ENCODE results near the gene ARHGAP15.

Gene ARHGAP15

DNA sequence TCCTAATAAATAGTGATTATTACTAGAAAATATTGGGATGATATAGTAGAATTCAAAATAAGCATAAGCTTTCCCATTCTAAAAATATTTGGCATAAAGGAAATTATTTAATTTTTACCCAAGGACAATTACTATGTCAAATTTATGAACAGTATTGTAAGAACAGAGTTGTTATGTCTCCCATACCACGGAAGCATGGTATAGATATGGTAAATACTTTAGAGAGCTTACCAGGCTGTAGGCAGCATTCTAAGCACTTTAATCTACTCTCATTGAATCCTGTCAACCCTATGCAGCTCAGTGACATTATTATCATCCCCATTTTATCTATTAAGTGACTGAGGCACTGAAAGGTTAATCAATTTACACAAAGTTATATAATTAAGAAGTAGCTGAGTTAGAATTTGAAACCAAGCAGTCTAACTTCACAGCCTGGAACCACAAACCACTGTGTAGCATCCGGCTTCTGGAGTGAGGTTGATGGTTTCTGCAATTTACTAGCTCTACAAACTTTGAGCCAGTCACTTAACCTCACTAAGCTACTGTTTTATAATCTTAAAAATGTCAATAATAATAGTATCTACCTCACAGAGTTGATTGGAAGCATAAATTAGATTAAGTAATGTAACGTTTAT lies 323.7 kb downstream of the ARHGAP15 start:
- DNase-seq (ENCODE audit: low read depth, low spot score) = no peak

DNA sequence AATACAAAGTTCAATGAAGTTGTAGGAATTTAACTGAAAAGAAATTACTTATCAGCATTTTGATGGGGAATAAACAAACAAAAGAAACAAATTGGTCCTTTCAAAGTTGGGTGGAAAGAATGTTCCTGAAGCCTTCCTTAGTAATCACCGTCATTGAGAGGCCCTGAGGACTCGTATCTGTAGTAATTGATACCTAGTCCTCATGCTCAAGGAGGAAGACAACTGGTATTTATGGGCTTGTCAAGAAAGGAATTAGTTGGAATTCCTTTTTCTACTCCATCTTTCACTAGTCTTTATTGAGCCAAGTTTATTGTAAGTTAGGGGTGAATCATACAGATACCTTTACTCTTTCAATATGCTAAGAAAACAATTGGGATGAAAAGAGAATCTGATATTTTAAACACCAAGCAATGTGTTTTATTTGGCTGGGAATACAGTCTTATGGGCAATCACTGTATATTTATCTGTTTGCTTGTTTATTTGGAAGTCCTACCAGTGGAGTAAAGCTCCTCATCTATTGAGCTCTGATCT lies 324.8 kb downstream of the ARHGAP15 start:
- DNase-seq (ENCODE audit: low read depth, low spot score) = no peak

DNA sequence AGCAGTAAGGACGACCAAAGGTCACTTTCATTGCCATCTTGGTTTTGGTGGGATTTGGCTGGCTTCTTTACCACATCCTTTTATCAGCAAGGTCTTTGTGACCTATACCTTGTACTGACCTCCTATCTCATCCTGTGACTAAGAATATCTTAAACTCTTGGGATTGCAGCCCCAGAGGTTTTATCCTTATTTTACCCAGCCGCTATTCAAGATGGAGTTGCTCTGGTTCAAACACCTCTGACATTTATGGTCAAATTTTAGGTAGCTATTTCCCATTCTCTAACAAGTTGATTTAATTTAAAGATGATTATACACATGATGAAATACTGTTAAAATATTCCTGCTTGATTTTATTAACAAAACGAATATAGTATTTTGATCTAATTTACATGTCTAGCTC lies 326.1 kb downstream of the ARHGAP15 start:
- DNase-seq (ENCODE audit: low read depth, low spot score) = no peak

DNA sequence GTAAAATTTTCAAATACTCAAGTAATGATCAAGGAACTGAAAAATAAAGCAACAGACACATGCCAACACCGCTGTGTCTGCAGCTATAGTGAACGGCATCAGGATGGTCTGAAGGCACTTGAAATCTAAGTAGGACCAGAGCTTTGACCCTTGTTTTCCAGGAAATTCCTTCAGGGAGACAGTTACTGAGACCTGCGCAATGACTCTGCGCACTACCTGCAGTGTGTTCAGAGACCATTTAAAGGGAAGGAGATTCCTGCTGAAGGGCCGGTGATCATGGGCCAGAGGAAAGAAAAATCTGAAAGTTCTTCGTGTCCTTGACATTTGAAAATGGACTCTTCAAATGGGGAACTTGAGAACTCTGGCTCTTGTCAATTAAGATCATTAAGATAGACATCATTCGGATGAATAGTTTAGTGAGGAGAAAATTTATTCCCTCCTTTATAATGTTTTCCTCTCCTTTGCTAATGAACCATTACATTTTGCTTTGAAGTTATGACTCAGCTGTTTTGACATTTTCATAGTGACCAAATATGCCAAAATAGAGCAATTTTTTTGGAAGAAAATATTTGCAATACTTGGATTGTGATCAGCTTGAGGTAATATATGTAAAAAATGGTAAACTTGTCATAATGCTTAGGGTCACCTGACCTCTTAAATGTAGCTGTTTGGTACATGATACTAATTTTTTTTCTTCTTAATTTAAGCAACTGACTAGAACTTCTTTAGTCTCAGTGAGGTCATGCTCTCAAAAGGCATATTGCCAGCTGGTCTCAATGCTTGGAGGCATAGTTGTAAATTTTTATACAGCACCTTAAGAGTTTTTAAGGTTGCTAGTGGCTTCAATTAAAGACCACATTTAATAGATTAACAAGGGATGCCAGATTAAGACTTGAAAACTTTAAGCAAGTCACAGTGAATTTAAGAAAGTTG lies 329.3 kb downstream of the ARHGAP15 start:
- DNase-seq (ENCODE audit: low read depth, low spot score) = no peak

DNA sequence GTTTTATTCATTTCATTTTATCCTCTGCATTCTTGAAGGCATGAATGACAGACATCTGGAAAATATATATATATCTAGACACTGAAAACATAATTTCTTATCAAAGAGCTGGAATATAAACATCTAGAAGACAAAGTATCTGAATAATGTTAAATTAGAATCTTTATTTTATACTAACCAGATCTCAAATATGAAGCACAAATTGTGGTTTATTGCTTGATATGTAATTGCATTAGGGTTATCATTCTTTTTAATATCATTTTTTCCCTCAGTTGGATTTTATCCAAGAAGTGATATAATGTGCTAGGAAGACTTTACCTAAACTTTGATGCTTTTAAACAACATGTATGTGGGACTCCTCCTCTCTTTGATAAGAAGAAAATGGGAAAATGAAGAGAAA lies 331.2 kb downstream of the ARHGAP15 start:
- no peak for DNase-seq (ENCODE audit: low read depth, low spot score)

DNA sequence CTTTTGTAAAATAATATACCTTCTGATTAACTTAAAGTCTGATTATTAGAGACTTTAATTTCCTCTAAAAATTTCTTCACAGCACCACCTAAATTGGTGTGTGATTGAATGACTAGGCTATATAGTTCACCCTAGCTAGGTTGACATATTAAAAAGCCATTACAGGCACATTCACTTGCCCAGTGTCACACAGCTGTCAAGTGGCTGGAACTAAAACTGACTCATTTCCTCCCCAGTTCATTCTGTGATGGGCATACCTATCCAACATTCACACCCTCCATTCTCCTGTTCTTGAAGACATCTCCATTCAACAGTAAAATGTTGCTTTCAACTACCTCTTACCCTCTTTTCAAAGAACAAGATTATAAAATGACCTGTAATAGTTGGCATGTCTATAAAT lies 334.5 kb downstream of the ARHGAP15 start:
- DNase-seq (ENCODE audit: low read depth, low spot score) = no peak

DNA sequence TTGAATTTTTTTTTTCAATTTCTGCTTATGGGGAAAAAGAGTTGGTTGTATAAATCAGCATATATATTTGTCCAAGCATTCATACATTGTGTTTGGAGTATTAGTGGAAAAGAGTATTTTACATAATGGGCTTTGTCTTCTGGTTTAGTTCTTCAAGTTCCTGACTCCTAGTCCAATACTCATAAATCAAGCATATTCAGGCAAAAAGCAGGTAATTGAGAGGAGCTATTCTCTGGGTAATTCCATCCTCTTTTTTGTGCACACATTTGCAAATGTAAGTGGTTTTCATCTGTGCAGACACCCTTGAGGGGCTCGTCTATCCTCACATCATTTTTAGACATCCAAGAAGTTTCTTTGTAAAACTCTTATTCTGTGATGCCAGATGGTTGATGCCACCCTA lies 337.2 kb downstream of the ARHGAP15 start:
- no peak for DNase-seq (ENCODE audit: low read depth, low spot score)

DNA sequence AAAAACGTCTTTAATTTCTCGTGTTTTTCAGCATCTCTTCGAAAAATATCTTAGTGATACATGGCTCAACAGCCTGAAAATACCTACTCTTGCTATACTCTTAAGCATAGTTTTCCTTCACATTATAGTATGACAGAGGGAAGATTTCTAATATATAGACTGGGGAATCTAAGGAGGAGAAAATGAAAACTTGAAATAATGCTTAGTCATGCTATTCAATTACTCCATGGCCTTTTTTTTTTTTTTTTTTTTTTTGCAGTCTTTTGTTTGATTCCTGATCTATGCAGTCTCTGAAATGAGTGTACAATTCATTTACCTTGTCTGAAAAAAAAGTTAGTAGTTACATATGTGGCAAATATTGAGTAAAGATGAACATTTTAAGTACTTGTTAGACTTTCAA lies 337.8 kb downstream of the ARHGAP15 start:
- no peak for DNase-seq (ENCODE audit: low read depth, low spot score)

DNA sequence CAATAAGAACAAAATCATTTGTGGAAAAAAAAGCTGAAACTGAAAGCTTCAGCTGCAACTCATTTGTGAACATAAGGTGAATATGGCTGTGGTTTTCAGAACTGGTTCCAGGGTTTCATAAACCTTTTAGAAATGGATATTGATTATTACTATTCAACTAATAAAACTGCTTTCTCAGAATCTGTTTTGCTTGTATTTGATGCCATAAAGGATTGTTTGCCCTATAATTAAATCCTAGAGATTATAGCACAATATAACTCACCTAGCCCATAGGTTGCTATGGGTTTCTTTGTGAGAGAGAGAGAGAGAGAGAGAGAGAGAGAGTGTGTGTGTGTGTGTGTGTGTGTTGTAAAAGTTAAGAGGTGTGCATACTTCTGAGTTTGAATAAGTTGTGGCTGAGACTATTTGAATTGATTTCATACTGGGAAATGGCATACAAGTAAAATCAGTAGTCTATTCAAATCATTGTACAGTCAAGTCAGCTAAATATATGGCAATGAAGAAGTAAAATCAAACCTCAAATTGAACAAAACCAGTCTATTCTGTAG lies 339.2 kb downstream of the ARHGAP15 start:
- DNase-seq (ENCODE audit: low read depth, low spot score) = no peak

DNA sequence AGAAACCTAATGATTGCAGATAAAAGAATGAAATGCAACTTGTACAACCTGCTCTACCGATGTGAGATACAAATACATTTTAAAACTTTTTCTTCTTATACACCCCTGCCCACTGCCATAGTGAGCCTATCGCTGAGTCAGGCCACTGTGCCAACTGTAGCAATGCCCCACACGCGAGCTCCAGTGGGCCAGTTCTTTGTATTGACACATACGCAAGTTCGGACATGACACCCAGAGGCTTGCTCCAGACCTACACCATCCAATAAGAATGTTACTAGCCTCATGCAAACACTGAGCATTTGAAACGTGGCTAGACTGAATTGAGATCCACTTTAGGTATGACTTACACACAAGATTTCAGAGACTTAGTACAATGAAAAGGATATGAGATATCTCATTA lies 340.1 kb downstream of the ARHGAP15 start:
- no peak for DNase-seq (ENCODE audit: low read depth, low spot score)

DNA sequence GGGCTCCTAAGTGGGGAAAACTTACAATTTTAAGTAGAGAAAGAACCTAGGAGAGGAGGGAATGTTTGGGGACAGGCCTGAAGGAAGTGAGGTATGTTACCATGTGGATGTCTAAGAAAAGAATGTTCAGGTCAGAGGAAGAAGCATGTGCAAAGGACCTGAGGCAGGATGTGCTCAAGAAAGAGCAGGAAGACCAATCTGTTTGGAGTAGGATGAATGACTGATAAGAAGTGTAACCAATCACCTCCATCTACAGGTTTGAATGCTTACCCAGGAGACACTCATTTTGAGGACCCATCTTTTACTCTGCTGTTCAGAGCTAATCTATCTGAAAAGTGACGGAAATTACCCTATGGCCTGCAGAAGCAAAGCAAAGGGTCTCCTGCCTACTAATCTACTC lies 342.3 kb downstream of the ARHGAP15 start:
- no peak for DNase-seq (ENCODE audit: low read depth, low spot score)

DNA sequence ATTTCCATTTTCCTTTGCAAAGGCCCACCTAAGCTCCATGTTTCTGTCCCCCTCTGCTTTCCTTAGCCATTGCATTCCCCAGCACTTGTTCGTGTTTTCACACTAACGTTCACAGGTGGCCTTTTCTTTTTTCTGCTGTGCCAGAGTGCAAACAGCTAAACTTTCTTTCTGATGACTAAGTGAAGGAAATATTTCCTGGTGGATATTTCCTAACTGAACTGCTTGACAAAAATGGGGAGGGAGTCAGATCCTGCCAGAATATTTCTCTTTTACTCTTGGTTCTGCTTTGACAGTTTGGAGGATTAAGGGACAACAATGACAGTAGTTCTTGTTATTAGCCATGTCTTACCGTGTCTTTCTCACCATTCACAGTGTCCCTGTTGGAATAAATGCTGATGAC lies 344.0 kb downstream of the ARHGAP15 start:
- no peak for DNase-seq (ENCODE audit: low read depth, low spot score)

DNA sequence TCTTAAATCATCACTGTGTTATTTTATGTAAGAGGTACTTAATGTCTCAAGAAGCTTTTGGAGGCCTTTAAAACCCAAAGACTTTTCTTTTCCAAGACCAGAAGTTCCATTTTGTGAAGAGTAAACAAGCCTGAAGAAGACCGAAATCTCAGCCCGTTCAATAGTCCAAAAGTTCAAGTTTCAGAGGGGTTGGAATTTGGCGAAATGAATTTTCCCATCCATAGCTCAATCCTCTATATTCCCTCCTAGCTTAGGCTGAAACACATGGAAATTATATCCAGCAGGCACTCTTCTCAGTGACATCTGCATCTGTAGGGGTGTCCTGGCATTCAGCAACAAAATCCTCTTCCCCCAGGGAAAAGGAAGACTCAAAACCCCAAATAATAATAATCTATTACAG lies 344.6 kb downstream of the ARHGAP15 start:
- no peak for DNase-seq (ENCODE audit: low read depth, low spot score)

DNA sequence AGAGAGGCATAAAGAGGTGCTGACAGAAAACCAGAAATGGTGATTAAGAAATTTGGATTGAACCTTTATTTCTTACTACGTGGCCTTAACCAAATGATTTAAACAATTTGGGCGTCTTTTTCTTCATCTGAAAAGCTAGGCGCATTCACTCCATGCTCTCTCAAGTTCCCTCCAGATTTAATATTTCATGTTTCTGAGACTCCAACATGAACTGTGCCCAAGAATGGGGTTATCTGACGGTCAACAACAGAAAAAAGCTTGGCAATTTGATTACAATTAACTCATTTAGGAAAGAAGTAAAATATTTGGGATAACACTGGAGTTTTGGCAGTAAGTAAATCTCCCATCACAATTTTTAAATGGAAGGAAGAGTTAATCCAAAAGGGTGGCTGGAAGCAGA lies 345.4 kb downstream of the ARHGAP15 start:
- no peak for DNase-seq (ENCODE audit: low read depth, low spot score)

DNA sequence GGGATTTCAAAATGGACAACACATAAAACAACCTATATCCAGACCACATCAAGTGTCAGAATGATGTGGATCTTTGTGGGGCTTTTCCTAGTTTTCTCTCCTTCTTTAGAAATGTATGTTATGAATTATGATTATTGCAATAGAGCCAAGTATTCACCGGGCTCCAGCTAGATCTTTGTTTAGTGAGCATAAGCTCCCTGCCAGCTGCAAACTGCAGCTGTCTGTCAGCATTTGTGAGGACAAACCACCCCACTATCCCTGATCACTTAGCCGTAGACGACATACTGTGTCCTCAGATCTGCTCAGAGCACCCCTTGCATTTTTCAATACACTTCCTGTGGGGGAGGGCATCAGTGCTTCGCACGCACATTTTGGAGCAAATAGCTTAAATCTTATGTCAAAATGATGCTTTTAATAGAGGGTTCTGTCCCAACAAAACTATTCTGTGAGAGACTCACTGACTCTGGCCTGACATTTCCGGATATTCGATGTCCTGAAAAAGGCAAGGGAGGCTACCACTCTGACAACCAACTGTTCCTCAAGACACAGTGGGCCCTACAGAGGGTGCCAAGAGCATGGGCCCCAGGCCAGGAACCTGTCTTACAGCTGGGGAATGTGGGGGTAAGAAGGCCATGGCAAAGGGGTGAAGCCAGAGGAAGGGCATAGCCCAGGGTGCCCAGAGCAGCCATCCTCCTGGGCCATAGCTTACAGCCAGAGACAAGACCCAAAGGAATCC lies 346.0 kb downstream of the ARHGAP15 start:
- peak; percentile 15 for DNase-seq (ENCODE audit: low read depth, low spot score)

DNA sequence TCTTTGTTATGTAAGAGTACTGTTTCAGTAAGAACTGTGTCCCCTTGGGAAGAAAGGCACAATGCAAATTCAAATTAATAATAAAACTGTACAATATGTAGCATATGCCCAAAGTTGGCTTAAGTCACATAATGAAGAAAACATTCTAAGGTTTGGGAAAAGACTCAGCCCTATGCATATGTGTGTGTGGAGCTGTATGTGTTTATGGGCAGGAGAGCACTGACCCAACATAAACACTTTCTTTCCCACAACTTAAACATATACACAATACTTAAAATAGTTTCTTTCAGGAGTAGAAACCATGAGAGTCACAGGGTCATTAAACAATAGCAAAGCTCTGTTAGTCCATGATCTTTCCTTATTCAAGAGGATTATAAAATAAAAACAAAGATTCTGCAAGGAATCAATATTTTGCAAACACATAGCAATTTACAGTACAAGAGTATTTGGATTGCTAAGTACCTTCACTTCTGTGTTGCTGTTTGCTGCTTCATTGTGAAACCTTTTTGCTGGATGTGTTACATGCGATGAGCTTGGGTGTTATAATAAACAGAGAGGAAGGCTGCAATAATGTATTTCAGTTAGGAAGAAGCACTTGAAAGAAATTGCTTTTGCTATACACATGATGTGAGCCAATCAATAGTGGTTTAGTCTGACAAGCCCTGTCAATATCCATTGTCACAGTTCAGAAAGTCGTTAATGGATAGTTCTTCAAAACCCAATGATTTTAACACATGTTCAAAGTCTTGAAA lies 347.3 kb downstream of the ARHGAP15 start:
- DNase-seq (ENCODE audit: low read depth, low spot score) = peak; percentile 32

DNA sequence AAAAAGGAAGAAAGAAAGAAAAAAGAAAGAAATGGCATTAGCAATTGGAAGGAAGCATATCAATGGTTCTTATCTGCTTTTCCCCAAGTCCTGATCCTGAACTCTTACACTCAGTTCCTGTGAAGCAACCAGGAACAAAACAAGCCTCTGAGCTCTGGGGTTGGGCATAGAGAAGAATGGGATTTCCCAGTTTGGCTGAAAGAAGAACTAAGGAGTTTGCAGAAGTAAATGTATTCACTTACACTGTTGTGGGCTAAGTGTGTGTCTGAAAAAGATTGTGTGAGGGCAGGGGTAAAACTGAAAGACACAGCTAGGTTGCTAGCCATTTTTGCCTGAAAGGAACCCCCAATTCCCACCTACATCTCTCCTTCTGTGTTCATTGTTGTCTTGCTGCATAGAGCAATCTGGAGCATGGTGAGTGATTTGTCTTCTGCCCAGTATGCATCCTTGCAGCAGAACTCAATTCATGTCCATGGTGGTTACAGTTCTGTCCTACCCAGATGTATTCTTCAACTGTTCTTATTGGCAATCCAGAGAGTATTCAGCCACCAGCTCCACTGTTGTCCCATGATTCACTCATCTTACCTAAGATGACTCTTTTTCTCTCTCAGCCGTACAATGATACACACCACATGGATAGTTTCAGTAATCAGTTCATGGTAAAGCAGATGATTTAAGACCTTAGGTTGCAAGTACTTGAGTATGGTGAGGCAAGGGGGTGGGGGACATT lies 348.7 kb downstream of the ARHGAP15 start:
- no peak for DNase-seq (ENCODE audit: low read depth, low spot score)

DNA sequence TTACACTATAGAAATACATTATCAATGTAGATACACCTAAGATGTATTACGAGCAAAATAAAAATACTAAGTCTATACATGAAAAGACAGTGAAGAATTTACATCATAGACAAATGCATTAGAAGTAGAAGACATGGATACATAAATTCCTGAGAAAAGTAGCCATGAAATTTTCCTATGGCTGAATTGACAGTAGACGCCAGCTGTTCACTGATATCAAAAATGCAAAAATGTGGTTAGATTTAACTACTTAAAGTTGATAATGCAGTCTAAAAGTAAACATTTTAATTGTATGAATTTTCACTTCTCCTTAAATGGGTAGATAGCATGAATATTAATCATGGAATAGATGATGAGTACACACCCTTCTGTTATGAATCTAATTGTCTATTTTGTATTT lies 350.9 kb downstream of the ARHGAP15 start:
- DNase-seq (ENCODE audit: low read depth, low spot score) = no peak

DNA sequence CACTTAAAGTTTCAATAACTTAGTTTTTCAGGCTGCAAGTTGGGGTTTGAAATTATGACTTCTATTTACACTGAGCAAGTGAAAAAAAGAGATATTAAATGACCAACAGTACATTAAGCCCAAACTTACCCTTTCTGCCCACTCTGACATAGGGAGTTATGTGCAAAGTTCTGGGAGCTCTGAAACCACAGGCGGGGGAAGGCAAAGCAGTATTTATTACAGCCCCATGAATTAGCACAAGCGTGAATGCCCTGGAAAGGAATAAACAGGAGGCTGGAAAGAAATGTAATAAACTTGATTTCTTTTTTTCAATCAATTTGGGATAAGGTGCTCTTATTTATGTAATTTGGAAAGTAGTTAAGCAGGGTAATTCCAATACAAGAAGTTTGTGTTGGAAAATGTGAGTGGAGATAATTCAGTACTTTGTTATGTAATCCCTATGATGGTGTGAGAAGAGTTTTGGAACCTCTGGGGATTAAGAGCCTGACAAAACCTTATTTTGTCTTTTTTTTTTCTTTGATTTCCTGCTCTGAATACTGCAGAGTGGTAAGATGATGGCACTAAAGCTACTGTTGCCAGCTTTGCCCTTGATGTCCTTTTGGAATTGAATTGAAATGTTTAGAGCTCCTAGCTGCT lies 351.5 kb downstream of the ARHGAP15 start:
- DNase-seq (ENCODE audit: low read depth, low spot score) = no peak

DNA sequence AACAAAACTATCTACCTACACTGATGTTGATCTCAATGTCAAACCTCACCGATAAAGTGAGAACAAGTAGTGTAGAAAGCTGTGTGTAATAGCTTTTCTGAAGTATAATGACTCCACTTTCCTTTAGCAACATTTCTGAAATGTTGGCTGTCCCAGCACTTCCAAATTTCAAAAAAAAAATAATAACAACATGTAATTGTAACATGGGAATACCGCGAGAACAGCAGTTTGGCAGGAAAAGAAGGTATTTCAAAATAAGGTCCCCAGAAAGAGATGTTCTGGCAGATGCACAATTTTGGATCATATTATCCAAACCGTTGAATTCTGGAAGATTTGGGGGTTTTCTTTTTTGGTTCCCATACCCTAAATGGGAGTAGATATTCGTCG lies 352.0 kb downstream of the ARHGAP15 start:
- no peak for DNase-seq (ENCODE audit: low read depth, low spot score)

All from brain pericyte (primary cell).